SIG-M5 treated with dmso at 0.1 percent for 504 hours (cell line): ENCODE data around the gene NLE1.
"Not testable (repeated sequence)": the region's sequence is repeated elsewhere in the genome, so short reads cannot be mapped to it uniquely, and the experiment has no call there.

Experiments
- DNase-seq: peaks from one replicate; lab custom pipeline; 2025; ENCODE audit not compliant: unreplicated experiment; lab: John Stamatoyannopoulos, UW

NLE1 gene

DNA sequence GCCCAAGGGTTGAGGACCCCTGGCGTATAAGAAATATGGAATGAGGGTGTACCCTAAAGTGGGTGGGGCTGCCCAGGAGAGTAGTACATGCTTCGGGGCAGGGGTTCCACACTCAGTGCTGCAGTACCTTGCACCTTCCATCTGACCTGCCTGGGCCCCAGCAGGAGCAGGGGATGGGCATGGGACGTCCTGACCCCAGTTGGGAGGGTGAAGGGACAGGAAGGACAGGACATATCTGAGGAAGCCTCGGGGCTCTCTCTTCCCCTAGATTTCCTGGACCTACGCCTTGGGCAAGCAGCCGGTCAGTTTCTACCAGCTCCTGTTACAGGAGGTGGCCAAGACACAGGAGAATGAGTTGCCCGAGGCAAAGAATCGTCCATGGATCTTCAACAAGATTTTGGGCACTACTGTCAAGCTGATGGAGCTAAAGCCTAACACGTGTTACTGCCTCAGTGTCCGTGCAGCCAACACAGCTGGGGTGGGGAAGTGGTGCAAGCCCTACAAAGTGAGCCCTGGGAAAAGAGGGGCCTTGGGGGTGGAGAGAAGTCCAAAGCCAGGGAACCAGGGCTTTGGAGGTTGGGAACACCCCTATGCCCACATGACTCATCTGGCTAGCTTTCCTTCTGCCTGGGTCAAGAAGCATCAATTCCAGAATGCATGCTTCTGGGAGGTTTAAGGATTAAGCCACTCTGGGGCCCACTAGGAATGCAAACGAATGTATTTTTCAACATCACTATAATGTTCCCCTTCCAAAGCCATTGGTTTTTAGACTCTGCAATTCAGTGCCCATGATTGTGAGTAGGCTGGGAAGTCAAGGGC lies 12.7 kb downstream of the NLE1 start:
- DNase-seq: no peak

DNA sequence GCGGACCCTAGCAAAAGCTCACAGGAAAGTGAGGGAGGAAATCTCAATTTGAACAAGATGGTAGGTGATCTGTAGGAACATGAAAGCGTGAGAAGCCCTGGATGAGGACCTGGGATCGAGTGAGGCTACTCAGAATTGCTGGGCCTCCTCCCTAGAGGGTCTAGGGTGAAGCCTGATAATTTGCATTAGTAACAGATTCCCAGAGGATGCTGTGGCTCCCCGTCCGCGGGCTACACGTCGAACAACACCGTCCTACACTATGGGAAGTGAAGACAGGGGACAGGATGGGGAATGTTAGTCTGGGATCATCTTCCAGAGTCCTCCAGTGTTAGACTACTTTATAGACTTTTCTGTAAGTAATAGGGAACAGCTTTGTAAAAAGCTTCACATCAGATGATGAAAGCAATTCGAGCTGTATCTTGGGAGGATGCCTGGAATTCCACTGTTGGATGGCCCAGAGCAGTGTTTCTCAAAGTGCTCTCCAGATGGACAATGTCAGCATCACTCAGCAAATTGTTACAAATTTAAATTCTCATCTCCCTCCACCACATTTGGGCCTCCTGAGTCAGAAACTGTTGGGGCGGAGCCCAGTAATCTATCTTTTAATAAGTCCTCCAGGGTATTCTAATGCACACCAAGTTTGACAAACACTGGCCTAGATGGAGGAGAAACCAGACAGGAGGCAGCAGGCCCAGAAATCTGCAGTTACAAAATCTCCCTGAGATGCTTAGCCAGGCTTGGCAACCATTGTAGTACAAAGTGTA lies 14.2 kb downstream of the NLE1 start:
- no peak for DNase-seq

DNA sequence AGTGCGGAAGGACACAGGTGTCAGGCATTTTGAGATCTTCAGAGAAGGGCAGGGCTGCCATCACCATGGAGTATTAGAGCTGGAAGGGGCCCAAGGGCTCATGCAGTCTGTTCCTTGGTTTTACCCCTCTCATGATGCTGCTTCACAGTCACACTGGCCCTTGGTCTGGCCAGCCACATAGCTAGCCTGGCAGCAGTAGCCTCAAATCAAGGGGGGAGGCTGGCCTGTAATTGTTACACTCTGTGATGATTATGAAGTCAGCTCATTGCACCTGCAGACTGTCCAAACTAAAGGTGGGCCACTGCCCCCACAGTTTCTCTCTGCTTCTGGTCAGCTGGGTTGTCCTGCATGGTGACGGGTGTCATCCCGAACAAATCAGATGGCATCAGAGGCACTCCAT lies 20.8 kb downstream of the NLE1 start, which contains the start of gene FNDC8:
Gene FNDC8, plus strand, starts transcription at position 301 of the 400 bp plus-strand sequence. Its CDS starts 79 bp downstream, at position 380.
- no peak for DNase-seq

DNA sequence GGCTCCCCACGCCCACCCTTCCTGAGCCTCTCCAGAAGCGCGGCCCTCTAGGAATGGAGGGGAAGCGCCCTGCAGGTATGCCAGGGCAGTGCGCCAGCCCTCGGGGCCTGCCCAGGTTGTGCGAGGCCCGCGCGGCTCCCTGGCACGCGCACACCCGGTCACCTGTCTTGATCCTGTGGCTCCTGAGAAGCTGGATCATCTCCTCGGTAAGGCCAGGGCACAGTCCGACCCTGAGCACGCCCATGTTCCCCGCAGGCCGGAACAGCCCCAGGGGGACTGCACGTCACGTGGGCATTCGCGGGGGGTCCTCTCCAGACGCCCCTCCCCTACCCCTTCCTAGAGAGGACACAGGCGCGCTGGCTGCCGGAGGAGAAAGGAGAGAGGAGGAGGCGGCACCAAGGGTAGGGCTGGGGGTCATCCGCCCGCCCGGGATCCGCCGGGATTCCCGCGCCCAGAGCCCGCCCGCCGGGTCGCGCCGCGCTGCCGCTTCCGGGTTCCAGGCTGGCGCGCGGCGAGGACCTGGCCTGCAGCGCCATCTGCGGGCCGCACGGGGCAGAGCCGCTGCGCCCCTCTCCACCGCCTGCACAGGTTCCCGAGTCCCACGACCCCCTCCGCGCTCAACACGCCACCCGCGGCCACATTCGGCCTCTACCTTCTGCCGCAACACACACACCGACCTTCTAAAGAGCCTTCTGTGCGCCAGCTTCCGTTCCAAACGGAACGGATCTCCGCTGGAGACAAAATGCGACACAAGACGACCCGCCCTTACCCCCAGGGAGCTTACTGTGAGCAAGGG lies 22.5 kb downstream of the NLE1 start, which contains the start of gene RAD51D:
Gene RAD51D, minus strand, starts transcription at position 491 of the 796 bp plus-strand sequence. Its CDS starts 247 bp downstream, at position 244.
- DNase-seq: peak; percentile 65

DNA sequence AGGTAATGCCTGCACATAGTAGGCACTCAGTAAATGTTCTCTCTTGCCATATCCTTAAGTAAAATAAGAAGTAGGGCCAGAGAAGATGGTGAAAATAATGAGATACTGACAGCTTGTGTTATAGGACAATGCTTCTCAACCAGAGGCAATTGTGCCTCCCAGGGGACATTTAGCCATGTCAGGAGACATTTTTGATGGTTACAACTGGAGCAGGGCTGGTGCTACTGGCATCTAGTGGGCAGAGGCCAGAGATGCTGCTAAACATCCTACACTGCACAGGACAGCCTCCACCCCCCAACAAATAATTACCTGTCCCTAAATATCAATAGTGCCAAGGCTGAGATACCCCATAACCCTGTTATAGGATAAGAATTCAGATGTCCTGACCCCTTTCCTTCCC lies 24.1 kb downstream of the NLE1 start:
- DNase-seq: peak; percentile 41

DNA sequence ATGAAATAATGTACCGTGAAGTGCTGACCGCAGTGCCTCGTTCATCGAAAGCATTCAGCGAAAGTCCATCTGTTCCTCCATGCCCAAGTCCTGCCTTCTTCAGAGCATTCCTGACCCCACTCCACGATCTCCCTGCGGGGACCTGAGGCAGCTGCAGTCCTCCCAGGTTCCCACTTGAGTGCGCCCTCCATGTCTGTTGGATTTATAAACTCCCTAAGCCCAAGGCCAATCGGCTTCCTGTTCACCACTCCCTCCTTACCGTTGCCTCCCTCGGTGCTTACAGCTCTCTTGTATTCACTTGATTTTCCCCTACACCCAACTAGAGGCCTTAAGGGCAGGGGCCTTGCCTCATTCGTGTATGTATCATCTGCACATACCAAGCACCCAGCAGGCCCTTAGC lies 25.3 kb downstream of the NLE1 start:
- no peak for DNase-seq

DNA sequence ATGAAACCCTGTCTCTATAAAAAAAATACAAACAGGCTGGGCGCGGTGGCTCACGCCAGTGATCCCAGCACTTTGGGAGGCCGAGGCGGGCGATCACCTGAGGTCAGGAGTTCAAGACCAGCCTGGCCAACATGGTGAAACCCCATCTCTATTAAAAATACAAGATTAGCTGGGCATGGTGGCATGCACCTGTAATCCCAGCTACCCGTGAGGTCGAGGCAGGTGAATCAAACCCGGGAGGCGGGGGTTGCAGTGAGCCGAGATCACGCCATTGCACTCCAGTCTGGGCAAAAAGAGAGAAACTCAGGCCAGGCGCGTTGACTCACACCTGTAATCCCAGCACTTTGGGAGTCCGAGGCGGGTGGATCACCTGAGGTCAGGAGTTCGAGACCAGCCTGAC lies 31.3 kb downstream of the NLE1 start:
- DNase-seq: not testable (repeated sequence)

DNA sequence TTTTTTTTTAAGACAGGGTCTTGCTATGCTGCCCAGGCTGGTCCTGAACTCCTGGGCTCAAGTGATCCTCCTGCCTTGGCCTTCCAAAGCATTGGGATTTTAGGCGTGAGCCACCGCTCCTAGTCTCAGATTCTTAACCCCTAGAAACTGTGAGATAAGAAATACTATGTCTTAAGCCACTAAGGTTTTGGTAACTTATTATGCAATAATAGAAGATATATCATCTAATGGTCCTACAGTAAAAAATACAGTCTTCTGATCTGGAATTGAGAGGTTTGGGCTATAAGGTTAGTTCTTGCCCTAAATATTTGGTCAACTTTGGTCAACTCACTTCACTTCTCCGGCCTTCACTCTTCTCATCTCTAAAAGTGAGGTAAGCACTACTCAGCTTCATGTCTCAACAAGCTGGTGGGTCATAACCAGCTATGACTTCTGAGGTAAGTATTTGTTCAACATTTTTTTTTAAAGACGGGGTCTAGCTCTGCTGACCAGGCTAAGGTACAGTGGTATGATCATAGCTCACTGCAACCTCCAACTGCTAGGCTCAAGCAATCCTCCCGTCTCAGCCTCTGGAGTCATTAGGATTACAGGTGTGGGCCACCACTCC lies 37.2 kb downstream of the NLE1 start:
- DNase-seq: no peak

DNA sequence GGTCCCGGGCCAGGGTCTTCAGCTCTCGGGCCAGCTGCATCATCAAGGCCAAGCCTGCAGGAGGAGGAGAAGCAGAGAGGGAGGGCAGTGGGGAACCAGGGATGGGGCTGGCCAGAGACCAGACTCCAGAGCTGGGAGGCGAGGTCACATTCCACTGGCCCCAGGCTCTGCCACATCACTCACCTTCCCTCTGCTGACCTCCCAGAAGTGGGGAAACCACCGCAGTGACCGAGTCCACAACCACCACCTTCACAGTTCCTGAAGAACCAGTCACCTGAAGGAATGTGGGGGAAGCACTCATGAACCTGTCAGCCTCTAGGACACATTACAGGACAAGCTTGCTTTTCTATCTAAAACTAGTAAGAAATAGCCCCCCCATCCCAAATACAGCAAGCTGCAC lies 38.8 kb downstream of the NLE1 start:
- no peak for DNase-seq

DNA sequence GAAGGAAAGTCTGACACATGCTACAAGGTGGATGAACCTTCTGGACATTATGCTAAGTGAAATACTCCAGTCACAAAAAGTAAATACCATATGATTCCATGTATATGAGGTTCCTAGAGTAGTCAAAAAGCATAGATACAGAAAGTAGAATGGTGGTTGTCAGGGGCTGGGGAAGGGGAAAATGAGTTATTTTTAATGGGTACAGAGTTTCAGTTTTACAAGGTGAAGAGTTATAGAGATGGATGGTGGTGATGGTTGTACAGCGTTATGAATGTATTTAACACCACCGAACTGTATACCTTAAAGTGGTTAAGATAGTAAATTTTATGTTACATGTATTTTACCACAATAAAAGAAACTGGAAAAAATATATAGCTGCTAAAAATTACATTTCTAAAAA lies 40.4 kb downstream of the NLE1 start:
- DNase-seq: no peak

DNA sequence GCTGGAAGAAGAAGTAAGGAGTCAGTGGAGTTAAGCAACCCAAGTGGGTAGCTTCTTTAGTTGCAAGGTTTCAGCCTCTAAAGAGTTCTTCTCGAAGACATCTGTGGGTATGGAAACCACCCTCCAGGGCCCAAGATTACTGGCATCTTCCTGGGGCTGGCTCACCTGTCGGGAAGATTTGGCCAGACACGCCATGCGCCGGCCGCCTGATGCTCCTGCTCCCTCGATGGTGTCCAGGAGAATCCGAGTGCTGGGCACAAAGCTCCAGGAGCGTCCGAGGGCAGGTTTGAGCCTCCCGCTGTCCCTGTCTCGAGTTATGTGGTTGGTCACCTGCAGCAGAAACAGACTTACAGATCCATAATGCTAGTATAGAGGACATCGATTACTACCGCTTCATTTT lies 41.1 kb downstream of the NLE1 start:
- no peak for DNase-seq

DNA sequence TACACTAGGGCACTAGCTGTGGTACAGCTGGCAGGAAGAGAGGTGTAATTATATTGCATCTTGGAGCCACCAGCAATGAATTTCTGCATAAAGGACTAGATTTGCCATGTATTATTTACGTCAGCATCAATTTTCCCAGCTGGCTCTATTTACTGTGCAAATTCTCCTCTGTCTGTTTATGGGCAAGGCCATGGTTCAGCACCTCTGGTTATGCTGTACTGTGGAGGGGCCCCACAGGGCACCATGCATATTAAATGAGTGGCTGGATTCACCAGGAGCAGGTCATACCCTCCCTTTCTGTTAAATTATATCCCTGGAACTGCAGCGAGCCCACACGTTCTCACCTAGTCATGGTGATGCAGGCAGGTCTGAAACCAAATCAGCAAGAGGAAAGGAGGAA lies 42.2 kb downstream of the NLE1 start:
- no peak for DNase-seq

DNA sequence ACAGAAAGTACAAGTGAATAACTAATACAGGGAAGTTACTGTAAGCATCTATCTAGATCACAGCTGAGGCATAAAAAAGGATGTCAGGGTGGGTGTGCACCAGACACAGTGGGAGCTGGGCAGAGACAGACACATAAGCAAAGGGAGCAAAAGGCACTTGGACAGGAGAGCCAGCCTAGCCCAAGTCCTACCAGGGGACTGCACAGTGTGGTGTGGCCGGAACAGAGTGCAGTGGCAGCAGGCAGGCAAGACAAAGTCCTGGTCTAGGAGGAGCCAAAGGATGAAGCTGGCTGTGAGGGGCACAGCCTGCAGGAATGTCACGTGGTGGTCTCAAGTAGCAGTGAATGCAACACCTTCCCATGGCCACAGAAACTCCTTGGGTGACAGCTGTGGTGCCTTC lies 44.3 kb downstream of the NLE1 start:
- no peak for DNase-seq

DNA sequence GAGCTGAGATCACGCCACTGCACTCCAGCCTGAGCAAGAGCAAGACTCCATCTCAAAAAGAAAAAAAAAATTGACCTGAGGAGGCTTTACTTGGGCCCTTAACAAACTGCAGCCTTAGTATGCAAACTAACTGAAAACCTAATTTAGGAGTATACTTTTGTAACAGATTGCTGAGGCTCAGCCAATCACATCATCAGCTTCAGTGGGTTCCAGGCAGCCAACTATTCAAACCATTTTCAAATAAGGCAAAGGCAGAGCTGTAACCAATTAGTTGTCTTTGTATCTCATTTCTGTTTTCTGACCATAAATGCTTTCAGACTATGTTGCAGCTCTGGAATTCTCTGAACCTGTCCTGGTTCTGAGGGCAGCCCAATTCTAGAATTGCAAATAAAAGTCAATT lies 46.4 kb downstream of the NLE1 start:
- no peak for DNase-seq

DNA sequence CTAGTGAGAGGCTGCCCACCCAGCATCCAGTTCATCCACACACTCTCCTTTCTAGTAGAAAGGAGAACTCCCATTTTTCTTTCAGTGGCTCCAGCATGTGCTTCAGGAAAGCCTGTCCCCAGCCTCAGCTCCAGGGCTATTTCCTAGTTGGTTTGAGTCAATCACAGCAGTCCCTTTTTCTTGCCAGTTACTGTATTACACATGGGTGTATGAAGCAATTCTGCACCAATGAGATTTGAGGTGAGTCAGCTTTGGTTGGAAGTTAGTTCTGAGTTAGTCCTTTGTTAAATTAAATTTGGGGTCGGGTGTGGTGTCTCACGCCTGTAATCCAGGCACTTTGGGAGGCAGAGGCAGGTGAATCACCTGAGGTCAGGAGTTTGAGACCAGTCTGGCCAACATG lies 47.2 kb downstream of the NLE1 start:
- peak; percentile 51 for DNase-seq

DNA sequence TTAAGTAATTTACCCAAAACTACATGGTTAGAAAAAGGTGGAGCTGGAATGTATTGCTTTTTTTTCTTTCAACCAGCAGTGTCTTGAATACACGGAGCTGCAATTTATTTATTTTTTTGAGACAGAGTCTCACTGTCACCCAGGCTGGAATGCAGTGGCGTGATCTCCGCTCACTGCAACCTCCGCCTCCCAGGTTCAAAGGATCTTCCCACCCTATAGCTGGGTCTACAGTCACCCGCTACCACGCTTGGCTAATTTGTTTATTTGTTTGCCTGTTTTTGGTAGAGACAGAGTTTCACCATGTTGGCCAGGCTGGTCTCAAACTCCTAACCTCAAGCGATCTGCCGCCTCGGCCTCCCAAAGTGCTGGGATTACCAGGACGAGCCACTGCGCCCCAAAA lies 51.4 kb downstream of the NLE1 start:
- DNase-seq: not testable (repeated sequence)

DNA sequence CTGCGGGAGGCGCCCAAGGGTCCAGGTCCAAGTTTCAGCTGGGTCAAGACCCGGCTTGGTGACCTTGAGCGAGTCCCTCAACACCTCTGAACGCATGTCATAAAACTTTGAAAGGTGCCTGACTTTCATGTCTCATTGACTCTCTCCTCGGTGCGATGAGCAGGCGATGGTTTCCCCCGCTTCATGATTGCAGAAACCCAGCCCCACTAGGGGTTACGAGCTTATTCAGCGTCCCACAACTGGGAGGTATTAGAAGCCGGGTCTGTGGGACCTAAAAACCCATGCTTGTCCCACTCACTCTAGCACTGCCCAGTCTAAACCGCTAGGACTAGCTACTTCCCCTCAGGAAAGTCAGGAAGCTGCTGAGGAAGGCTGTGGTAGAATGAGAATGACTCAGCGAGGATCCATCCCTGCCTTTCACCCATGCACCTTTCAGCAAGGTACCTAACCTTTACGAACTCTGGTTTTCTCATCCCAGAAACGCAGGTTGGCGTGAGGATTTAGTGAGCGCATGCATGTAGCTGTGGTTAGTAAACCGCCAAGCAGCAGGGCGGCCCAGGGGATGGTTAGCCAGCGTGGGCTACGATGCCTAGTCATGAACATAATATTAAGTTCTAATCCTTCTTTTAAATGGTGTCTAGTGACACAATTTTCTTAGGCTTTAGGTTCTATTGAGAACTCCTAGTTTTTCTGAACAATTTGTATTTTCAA lies 52.4 kb downstream of the NLE1 start:
- DNase-seq: peak; percentile 51

DNA sequence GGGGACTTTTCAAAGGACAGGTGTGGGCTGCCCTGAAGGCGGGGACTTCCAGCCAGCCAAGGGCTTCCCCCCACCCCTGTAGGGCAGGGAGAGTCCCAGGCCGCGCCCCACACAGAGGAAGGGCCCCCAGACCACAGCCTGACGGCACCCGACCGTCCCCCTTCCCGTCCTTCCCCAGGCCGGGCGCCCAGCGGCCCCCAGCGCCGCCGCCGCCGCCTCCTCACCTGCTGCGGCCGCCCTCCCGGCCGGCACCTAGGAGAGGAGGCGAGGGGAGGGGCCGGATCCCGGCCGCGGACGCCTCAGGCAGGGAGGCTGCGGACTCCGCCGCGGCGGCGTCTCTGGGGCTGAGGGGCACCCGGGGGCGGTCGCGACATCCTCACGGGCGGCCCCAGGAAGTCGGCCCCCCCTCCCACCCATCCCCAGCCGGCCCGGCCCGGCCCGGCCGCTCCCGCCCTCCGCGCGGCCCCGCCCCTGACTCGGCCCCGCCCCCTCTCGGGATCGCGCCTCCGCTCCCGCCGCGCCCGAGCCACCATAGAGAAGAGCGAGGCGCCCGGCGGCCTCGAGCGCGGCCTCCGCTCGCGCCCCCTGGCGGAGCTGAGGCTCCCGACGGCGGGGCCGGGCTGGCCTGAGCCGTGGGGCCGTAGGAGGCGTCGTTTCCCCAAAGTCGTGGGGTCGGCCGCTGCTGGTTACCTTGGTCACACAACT lies 53.1 kb downstream of the NLE1 start:
- peak; percentile 73 for DNase-seq

DNA sequence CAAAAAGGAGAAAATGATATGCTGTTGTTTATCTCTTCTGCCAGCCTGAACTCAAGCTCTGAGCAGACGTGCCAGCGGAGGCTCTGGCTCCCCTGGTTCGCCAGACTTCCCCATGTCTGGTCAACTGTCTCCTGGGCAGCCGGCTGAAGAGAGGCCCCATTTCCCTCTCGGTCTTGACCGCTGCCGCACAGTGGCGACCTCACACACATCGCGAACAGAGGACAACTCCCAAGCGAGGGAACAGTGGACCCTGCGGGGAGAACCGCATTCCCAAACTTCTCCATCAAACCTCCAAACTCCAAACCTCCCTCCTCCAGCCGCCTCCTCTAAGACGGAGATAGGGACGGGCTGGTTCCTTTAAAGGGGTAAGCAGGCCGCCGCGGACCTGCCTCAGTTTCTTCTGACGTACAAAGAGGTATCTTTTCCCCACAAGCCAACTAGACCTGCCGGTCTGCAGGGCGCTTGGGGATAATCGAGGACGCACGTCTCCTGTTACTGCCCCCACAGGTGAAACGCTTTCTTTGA lies 53.7 kb downstream of the NLE1 start:
- DNase-seq: peak; percentile 15
